A549 (cell line): ENCODE results near the gene COL5A1. TPM values are rescaled to one million over a fixed set of nuclear protein-coding genes. Genes with fewer than 3 reads are reported as not detected.

Source experiments
- ATAC-seq, 2 experiments: fragments of 200-7000 bp in 1 of 2; fragments of >200 bp in 1 of 2; cut with Nextera tagmentation in 1 of 2; cut with Tn5 transposase in 1 of 2; 3 replicates each; pipeline versions ENCODE4 v1.8.0 to v1.9.1; 2018 to 2020; ENCODE audit warnings: mild to moderate bottlenecking in 1 of 2, moderate library complexity in 1 of 2
- CTCF ChIA-PET: fragments of 300-600 bp; sonication (Branson Sonifier 250); formaldehyde crosslinking; extraction: SDS; loops from one replicate; lab custom pipeline; 2021; ENCODE audit warnings: antibody characterized with exemption, inconsistent platforms; lab: Yijun Ruan, JAX
- POLR2A ChIA-PET: fragments of 350-600 bp; formaldehyde crosslinking; extraction: SDS; loops from one replicate; lab custom pipeline; 2021; ENCODE audit warnings: antibody characterized with exemption, inconsistent platforms; lab: Yijun Ruan, JAX
- DNase-seq, 2 experiments: peaks; one replicate each; pipeline versions ENCODE4 v3.0.0 to v3.0.0-alpha.2; 2011 to 2016; ENCODE audit warnings: low read depth in 1 of 2, low spot score in 1 of 2
- FAIRE-seq: peaks from 2 replicates; lab custom pipeline; 2011; peaks lifted over from hg19 to GRCh38; lab: Jason Lieb, UNC
- H3K27ac ChIP-seq, 2 experiments: fragments of >200 bp; sonication (Bioruptor Twin); formaldehyde crosslinking; 3 replicates each; pipeline ENCODE4 v1.5.1; 2016 to 2017
- H3K4me1 ChIP-seq: fragments of >200 bp; sonication (Bioruptor Twin); formaldehyde crosslinking; 3 replicates; pipeline ENCODE4 v1.6.1; 2016
- H3K4me2 ChIP-seq: fragments of >200 bp; sonication (Bioruptor Twin); formaldehyde crosslinking; 3 replicates; pipeline ENCODE4 v1.6.1; 2016
- H3K4me3 ChIP-seq: fragments of >200 bp; sonication (Bioruptor Twin); formaldehyde crosslinking; 3 replicates; pipeline ENCODE4 v1.5.1; 2016
- H3K9me3 ChIP-seq: fragments of >200 bp; sonication (Bioruptor Twin); formaldehyde crosslinking; 3 replicates; pipeline ENCODE4 v1.6.1; 2016
- ATOH8 ChIP-seq: fragments of 250-450 bp; sonication (Bioruptor Pico); IDR thresholded peaks from 2 replicates; pipeline ENCODE4 v1.5.0; 2020; ENCODE audit warnings: low read depth, mild to moderate bottlenecking, moderate library complexity
- E2F6 ChIP-seq: IDR thresholded peaks from 2 replicates; pipeline ENCODE4 v1.6.1; 2012; ENCODE audit warnings: low read depth, borderline replicate concordance
- ELK1 ChIP-seq: fragments of 150-350 bp; IDR thresholded peaks from 2 replicates; pipeline ENCODE4 v1.6.1; 2014; ENCODE audit warnings: low read depth, mild to moderate bottlenecking, low read length
- HMGXB4 ChIP-seq: fragments of 250-450 bp; sonication (Bioruptor Pico); IDR thresholded peaks from 2 replicates; pipeline ENCODE4 v1.5.0; 2021; ENCODE audit warnings: mild to moderate bottlenecking, moderate library complexity, borderline replicate concordance
- HOXA7 ChIP-seq: fragments of 250-450 bp; sonication (Bioruptor Pico); IDR thresholded peaks from 2 replicates; pipeline ENCODE4 v1.5.0; 2020; ENCODE audit warnings: mild to moderate bottlenecking, moderate library complexity
- HOXB5 ChIP-seq: fragments of 250-450 bp; sonication (Bioruptor Pico); IDR thresholded peaks from 2 replicates; pipeline ENCODE4 v1.5.0; 2020; ENCODE audit warnings: mild to moderate bottlenecking, moderate library complexity
- JUN ChIP-seq, 2 experiments: fragments of >200 bp; sonication (Bioruptor Twin); formaldehyde crosslinking; IDR thresholded peaks; 2 replicates in 1 of 2; 3 replicates in 1 of 2; pipeline ENCODE4 v1.6.1; 2016 to 2017
- KDM1A ChIP-seq: fragments of 200-600 bp; sonication (generic); IDR thresholded peaks from 2 replicates; pipeline ENCODE4 v1.6.1; 2016; ENCODE audit warnings: low read depth, mild to moderate bottlenecking
- MAX ChIP-seq: IDR thresholded peaks from 2 replicates; pipeline ENCODE4 v1.6.1; 2012
- NFE2L2 ChIP-seq: fragments of 150-350 bp; conservative IDR thresholded peaks from 2 replicates; pipeline ENCODE4 v1.6.1; 2014; ENCODE audit warnings: low read length
- NPAS2 ChIP-seq: fragments of 250-450 bp; sonication (Bioruptor Pico); IDR thresholded peaks from 2 replicates; pipeline ENCODE4 v1.8.0; 2022; ENCODE audit warnings: mild to moderate bottlenecking, moderate library complexity, borderline replicate concordance
- PHF8 ChIP-seq: fragments of 200-600 bp; sonication (generic); IDR thresholded peaks from 2 replicates; pipeline ENCODE4 v1.6.1; 2016; ENCODE audit warnings: low read depth, mild to moderate bottlenecking, antibody characterized with exemption, moderate library complexity, borderline replicate concordance
- RARB ChIP-seq: fragments of 250-450 bp; sonication (Bioruptor Pico); IDR thresholded peaks from 2 replicates; pipeline ENCODE4 v1.8.0; 2021; ENCODE audit warnings: mild to moderate bottlenecking, moderate library complexity
- RCOR1 ChIP-seq: fragments of 150-350 bp; IDR thresholded peaks from 2 replicates; pipeline ENCODE4 v1.6.1; 2014; ENCODE audit warnings: antibody characterized with exemption, low read length, low read depth
- RFX5 ChIP-seq: fragments of 450-650 bp; IDR thresholded peaks from 2 replicates; pipeline ENCODE4 v1.7.1; 2014; ENCODE audit warnings: antibody characterized with exemption, mild to moderate bottlenecking, moderate library complexity
- RNF2 ChIP-seq: fragments of 200-600 bp; sonication (generic); IDR thresholded peaks from 2 replicates; pipeline ENCODE4 v1.6.1; 2016; ENCODE audit warnings: low read depth, mild to moderate bottlenecking, antibody characterized with exemption, moderate library complexity, borderline replicate concordance
- ZC3H11A ChIP-seq: fragments of 450-650 bp; IDR thresholded peaks from 2 replicates; pipeline ENCODE4 v1.6.1; 2014; ENCODE audit warnings: antibody characterized with exemption, mild to moderate bottlenecking
- ZNF302 ChIP-seq: fragments of 250-450 bp; sonication (Bioruptor Pico); IDR thresholded peaks from 2 replicates; pipeline ENCODE4 v1.9.0; 2021; ENCODE audit warnings: inconsistent platforms, mild to moderate bottlenecking, moderate library complexity
- ZSCAN20 ChIP-seq: fragments of 250-450 bp; sonication (Bioruptor Pico); IDR thresholded peaks from 2 replicates; pipeline ENCODE4 v1.8.0; 2022; ENCODE audit warnings: mild to moderate bottlenecking, moderate library complexity
- WGBS: methylation state at CpG from one replicate; pipeline ENCODE4 v1.1.6; 2017; ENCODE audit errors: missing lambda C conversion rate; 5-methylcytosine and 5-hydroxymethylcytosine counted together
- polyA plus RNA-seq, 4 experiments: library from polyadenylated mRNA; depleted of rRNA in 3 of 4; stranded (reverse); fragments of >200 nt; fragmentation: RNase III in 1 of 4; extraction: RNeasy Plus Mini Kit Qiagen cat#74134 plus additional on column Dnase treatment in 1 of 4; gene quantifications; 2 replicates in 3 of 4; 3 replicates in 1 of 4; pipeline ENCODE4 v1.2.3, GENCODE V29; 2011 to 2017

COL5A1 gene
- polyA plus RNA-seq, 2 of the 4 experiments (the other 2 are of a cell fraction), result 16.1 to 67.5 TPM

- TF ChIP-seq ZSCAN20 (no peak), JUN (IDR thresholded peaks at IDR 0.05) (no peak), ELK1 (no peak), PHF8 (no peak), E2F6 (no peak), ZNF302 (CRISPR knock-in tag) (no peak), ATOH8 (CRISPR knock-in tag) (no peak), RCOR1 (no peak), HMGXB4 (CRISPR knock-in tag) (no peak), ZC3H11A (no peak), HOXB5 (CRISPR knock-in tag) (no peak), HOXA7 (CRISPR knock-in tag) (no peak), NPAS2 (CRISPR knock-in tag) (no peak), MAX (no peak)
- ChIA-PET CTCF (interaction anchor here (1.5 to 2.7 kb wide), 3 partner anchors 9 to 184 kb away, joined by 3 to 14 read pairs (median 5); no protein-coding TSS in a partner anchor), POLR2A (no interaction called here)
- ATAC-seq (no peak), DNase-seq (no peak), FAIRE-seq (no peak)
- H3K4me3 ChIP-seq, result no peak overlapping the region
- H3K27ac ChIP-seq, result peak overlapping the region in 1 of 2 experiments; percentile 32; a peak in 1 of 6 replicates
- peaks cover 15% of the 10 kb centered on the region; the same call in 2 of the 3 replicates for H3K4me1 ChIP-seq
- 75% methylated on average over 16 of the region's 16 CpGs for WGBS
- H3K4me2 ChIP-seq, result no peak overlapping the region
- no peaks in the 10 kb centered on the region for H3K9me3 ChIP-seq
Observed at GRCh38 chr9:134633362-134634142, 8.1 kb upstream of the COL5A1 start.

- ChIA-PET CTCF (interaction anchor here (0.8 to 2.7 kb wide), 4 partner anchors 9 to 185 kb away, joined by 3 to 14 read pairs (median 4); no protein-coding TSS in a partner anchor), POLR2A (no interaction called here)
- Histone ChIP-seq H3K4me1 (peaks cover 15% of the 10 kb centered on the region; the same call in 2 of the 3 replicates), H3K9me3 (no peaks in the 10 kb centered on the region), H3K4me3 (no peak overlapping the region), H3K27ac (peak overlapping the region in 1 of 2 experiments; percentile 8; a peak in 1 of 6 replicates), H3K4me2 (no peak overlapping the region)
- DNase-seq (no peak), ATAC-seq (no peak), FAIRE-seq (no peak)
- 87% methylated on average over 8 of the region's 9 CpGs for WGBS
- no peak for TF ChIP-seq NFE2L2
- no peak for TF ChIP-seq ZC3H11A
- TF ChIP-seq RFX5, result no peak
- no peak for TF ChIP-seq RARB
- no peak for TF ChIP-seq KDM1A
- no peak for TF ChIP-seq HOXA7 (CRISPR knock-in tag)
- TF ChIP-seq RNF2, result no peak
Observed at GRCh38 chr9:134634176-134634575, 7.4 kb upstream of the COL5A1 start.
